Activated CD4-positive, alpha-beta T cell treated with anti-CD3 and anti-CD28 coated beads, Interleukin-2, amount 50 U/mL, for 48 hours (primary cell): Measurements from ENCODE around the gene ALDH1L1.
A peak's percentile ranks its signal among the peaks of the same experiment; 100 is the strongest.

Experiments used
- DNase-seq, 2 experiments: peaks; one replicate each; pipeline ENCODE4 v3.0.0-alpha.2; 2020

Gene ALDH1L1

GRCh38 chr3:126180477-126181397 is at the start of gene ALDH1L1:
Gene ALDH1L1, minus strand, starts transcription at chr3:126180586. Its CDS starts 19,607 bp downstream, at chr3:126160979.
- no peak for DNase-seq

- no peak for DNase-seq
Observed at GRCh38 chr3:126226374-126226773, 46.0 kb upstream of the ALDH1L1 start.

DNA sequence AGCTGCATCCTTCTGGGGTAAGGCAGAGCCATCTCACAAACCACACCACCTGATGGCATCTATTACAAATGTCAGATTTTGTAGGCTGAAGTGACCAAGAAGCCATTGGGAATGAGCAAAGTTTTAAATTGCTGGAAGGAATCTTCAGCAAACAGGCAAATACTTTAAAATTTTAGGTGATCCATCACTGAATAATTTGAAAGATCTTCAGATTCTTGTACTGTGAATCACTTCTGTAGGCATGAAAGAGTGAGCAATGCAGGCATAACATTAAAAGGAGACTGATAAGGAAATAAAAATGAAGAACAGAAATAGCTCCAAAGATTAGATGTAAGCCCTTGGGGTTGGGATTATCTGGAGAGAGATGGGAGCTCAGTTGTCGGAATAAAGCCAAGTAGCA is 36.0 kb upstream of the ALDH1L1 start:
- DNase-seq = no peak

- no peak for DNase-seq
Observed at GRCh38 chr3:126213379-126214028, 33.1 kb upstream of the ALDH1L1 start.

- DNase-seq = peak; percentile 3 to 6
Observed at GRCh38 chr3:126212620-126213378, 32.4 kb upstream of the ALDH1L1 start.

GRCh38 chr3:126212250-126212619 is 31.8 kb upstream of the ALDH1L1 start:
- no peak for DNase-seq

DNA sequence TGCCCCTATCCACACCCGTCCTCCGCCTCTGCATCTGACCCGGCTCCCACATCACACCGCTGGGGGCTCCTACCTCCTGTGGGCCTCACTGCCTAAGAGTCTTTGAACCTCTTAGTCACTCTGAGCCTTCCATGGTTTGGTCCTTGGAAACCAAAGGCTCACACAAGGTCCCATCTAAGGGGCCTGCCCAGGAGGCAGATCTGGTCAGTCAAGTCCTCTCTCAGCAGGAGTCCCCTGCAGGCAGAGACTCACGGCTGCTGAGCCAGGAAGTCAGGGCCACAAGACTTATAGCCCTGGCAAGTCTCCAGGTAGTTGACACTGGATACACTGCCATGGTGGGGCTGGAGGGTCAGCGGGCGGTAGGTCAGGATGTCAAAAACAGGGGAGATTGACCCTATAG is 31.2 kb upstream of the ALDH1L1 start:
- no peak for DNase-seq

- DNase-seq = no peak
Observed at GRCh38 chr3:126210606-126211005, 30.2 kb upstream of the ALDH1L1 start.

GRCh38 chr3:126209741-126210140 is 29.4 kb upstream of the ALDH1L1 start:
- DNase-seq = no peak

DNA sequence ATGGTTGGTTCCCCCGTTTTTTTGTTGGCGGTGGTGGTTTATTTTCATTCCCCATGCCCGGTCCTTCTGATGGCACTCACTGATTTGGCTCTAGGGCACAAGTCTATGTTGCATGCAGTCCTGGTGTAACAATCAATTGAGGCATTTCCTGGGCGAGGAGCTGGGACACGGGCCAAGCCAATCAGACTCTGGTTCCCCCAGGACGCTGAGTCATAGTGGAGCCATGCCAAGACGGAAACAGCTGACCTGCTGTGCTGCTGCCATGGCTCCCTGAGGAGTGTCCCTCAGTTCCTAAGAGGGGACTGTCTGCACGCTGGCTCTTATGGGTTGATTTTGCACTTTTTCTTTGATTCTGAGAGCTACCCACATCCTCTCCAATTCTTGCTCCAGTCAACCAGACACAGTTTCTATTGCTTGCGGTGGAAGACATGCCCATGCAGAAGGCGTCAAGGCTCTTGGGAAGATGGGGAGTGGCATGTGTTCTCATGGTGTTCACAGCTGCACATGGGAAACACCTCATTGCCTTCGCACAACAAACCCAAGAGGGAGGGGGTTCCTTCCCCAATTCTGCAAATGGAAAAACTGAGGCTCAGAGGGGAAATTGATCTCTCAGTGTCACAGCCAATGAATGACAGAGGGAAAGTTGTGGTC is 28.3 kb upstream of the ALDH1L1 start:
- DNase-seq = no peak

DNA sequence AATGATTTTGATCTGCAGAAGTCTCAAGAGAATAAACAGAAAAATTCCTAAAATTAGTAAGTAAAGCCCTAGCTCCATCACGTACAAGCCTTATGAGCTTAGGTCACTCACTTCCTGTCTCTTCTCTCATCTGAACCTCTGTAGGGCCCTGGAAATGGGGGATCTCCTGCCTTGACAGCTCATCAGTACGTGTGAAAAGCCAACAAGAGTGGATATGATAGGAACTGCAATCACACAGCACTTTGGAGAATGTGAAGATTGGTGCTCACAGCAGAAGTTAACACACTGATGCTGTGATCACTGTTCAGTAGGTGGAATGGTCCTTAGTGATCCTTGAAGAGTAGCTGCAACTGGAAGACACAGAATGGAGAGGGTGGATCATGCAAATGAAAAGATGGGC is 27.8 kb upstream of the ALDH1L1 start:
- DNase-seq = no peak

GRCh38 chr3:126207166-126207565 is 26.8 kb upstream of the ALDH1L1 start:
- no peak for DNase-seq

DNA sequence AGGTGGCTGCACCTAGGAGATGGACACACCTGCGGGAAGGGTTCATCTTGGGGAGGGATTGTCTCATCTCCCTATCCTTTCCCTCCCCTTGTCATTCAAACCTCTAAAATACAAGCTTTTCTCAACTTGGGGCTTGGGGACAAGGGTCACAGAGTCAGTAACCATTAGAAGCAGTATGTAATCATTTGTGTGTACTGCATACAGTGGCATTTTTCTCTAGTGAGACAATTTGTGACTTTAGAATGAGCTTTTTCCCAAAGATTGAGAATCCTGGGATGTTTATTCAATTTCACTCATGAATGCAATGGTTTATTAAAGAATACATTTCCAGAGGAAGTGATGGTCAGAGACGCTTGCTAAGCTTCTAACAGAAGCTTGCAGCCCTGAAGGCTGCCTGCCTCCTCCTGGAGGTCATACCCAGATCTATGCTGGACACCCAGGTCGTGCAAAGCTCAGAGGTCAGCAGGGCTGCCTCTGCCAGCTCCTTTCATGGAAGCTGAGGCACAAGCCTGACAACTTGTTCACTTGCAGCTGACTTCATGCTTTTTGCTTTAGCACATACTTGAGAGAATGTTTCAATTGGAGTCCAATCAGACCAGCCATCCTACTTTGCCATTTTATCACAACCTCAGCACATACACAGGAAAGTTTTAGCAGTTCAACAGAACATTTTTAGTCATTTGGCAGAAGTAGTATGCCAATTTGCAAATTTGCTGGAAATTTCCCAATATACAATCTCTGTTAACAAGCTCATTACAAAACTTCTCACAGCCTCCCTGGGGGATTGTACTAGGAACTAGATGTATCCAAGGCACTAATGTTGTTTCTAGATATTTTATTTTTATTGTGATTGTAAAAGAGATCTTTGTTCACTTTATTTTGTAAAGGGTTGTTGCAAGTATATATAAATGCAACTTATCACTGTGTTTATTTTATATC is 25.6 kb upstream of the ALDH1L1 start:
- DNase-seq = no peak

DNA sequence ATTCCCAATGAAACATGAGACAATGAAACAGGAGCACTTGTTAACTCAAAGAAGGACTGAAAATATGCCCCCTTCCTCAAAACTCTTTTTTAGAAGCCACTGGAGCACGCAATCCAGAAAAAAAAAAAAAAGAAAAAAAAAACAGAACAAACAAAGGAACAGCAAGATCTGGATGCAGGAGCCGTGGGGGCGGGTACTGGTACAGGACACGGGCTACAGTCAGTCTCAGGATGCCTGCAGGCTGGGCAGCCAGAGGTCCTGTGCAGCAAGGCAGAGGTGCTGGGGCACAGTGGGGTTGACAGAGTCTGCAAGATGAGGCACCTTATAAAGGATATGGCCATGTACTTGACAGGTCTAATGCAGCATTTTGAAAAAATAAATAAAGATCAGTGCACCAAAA is 22.3 kb upstream of the ALDH1L1 start:
- no peak for DNase-seq

GRCh38 chr3:126202276-126202675 is 21.9 kb upstream of the ALDH1L1 start:
- DNase-seq = no peak

DNA sequence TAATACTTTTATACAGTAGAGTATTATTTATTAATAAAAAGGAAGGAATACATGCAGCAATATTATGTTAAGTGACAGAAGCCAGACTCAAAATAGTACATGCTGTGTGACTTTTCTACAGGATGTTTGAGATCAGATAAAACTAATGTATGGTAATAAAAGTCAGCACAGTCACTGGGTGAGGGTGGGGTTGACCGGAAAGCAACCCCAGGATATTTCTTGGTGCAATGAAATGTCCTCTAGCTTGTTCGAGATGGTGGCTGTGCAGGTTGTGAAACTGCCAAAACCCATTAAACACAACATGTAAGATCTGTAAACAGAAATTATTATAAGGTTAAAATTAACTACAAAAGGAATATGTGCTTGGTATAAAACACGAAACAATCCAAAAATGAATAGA is 20.8 kb upstream of the ALDH1L1 start:
- DNase-seq = no peak

DNA sequence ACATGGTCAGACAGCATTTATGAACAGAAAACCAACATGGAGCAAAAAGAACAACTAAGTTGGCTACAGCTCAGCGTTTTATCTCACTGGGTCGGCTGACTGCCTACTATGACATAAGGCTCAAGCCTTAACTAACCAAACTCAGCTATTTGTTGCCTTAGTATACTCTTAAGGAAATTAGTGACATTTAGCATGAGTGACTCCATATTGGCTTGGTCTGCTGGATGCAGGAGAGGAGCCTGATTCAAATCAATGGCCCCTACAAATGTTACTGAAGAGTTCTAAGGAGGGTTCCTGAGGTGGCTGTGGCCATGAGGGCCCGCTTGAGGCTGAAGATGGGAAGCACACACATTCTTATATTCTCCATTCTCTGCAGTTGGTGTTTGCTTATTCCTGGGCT is 20.1 kb upstream of the ALDH1L1 start:
- no peak for DNase-seq

GRCh38 chr3:126199256-126199655 is 18.9 kb upstream of the ALDH1L1 start:
- no peak for DNase-seq

- peak; percentile 52 to 66 for DNase-seq
Observed at GRCh38 chr3:126197854-126198584, 17.6 kb upstream of the ALDH1L1 start.

GRCh38 chr3:126197343-126197742 is 17.0 kb upstream of the ALDH1L1 start:
- DNase-seq = no peak

DNA sequence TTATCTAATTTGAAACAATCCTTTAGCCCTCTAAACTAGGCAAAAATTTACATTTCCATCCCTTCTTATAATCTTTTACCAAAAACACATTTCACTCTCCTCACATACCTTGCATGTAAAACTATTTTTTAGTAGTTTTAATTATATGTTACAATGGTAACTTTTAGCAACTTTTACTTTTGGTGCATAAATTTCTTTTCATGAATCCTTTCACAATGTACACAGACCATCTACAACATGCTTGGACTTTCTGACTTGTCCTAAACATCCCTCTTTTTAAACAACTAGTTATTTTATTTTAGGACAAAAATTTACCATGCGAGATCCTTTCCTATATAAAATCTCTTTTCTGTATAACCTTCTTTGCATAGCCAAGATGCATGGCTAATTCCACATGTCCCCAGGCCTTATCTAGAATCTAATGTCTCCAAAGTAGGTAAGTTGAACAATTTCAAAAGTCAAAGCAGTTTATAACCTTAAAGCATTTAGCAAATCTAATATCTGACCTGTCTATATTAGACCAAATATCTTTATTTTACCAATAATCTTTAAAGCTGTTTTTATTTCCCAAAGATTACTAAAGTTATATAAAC is 14.4 kb upstream of the ALDH1L1 start:
- no peak for DNase-seq
